NCI-H1417 treated with DMSO at 0.1 percent for 48 hours (cell line): ENCODE measurements around the gene SLX4.
"Not testable (repeated sequence)": the region's sequence is repeated elsewhere in the genome, so short reads cannot be mapped to it uniquely, and the experiment has no call there.

Source experiments
- DNase-seq: peaks from one replicate; lab custom pipeline; 2025; lab: John Stamatoyannopoulos, UW

The SLX4 gene

GRCh38 chr16:3611146-3611975 lies at the start of gene SLX4:
Gene SLX4, minus strand, starts transcription at chr16:3611606. Its CDS starts 2,642 bp downstream, at chr16:3608964.
- peak; percentile 60 for DNase-seq

- no peak for DNase-seq
These were observed 47.8 kb upstream of the SLX4 start for GRCh38 chr16:3659251-3659650.

- DNase-seq = no peak
These were observed 45.4 kb upstream of the SLX4 start for GRCh38 chr16:3656491-3657468.

GRCh38 chr16:3656160-3656490 lies 44.7 kb upstream of the SLX4 start:
- DNase-seq = not testable (repeated sequence)

- no peak for DNase-seq
These were observed 44.2 kb upstream of the SLX4 start for GRCh38 chr16:3655396-3656159.

- no peak for DNase-seq
These were observed 43.6 kb upstream of the SLX4 start for GRCh38 chr16:3655030-3655395.

GRCh38 chr16:3654249-3654991 lies 43.0 kb upstream of the SLX4 start, which contains the start of gene DNASE1:
Gene DNASE1, plus strand, starts transcription at chr16:3654691. Its CDS starts 683 bp downstream, at chr16:3655374.
- DNase-seq = no peak

GRCh38 chr16:3652373-3653195 lies 41.2 kb upstream of the SLX4 start:
- DNase-seq = no peak

- no peak for DNase-seq
These were observed 40.3 kb upstream of the SLX4 start for GRCh38 chr16:3651461-3652372.

- no peak for DNase-seq
These were observed 39.3 kb upstream of the SLX4 start for GRCh38 chr16:3650631-3651265.

GRCh38 chr16:3646348-3646920 lies 35.0 kb upstream of the SLX4 start:
- DNase-seq = no peak

- no peak for DNase-seq
These were observed 34.3 kb upstream of the SLX4 start for GRCh38 chr16:3645504-3646347.

- no peak for DNase-seq
These were observed 33.7 kb upstream of the SLX4 start for GRCh38 chr16:3645108-3645503.

- no peak for DNase-seq
These were observed 31.8 kb upstream of the SLX4 start for GRCh38 chr16:3643095-3643730.

- DNase-seq = no peak
These were observed 31.1 kb upstream of the SLX4 start for GRCh38 chr16:3642397-3643094.

- no peak for DNase-seq
These were observed 30.5 kb upstream of the SLX4 start for GRCh38 chr16:3641801-3642396.
